ENCODE data around the gene CYB5D1.

The CYB5D1 gene

GRCh38 chr17:7846063-7846735, 11.6 kb upstream of the CYB5D1 start:
- H3K27me3 Mint-ChIP-seq = no peaks in the 10 kb centered on the region
- H3K9me3 Mint-ChIP-seq = no peaks in the 10 kb centered on the region
- H3K4me3 Mint-ChIP-seq = peak overlapping the region; percentile 91
- ATAC-seq (no peak), DNase-seq (no peak)
- H3K4me1 Mint-ChIP-seq = peaks cover 44% of the 10 kb centered on the region
- H3K27ac Mint-ChIP-seq = peak overlapping the region; percentile 82
- peaks cover 30% of the 10 kb centered on the region for H3K36me3 Mint-ChIP-seq (ENCODE audit: low read depth)

- Mint-ChIP-seq H3K4me1 (peaks cover 48% of the 10 kb centered on the region), H3K4me3 (peak overlapping the region; percentile 91), H3K36me3 (ENCODE audit: low read depth) (peaks cover 35% of the 10 kb centered on the region), H3K9me3 (no peaks in the 10 kb centered on the region), H3K27ac (peak overlapping the region; percentile 60), H3K27me3 (no peaks in the 10 kb centered on the region)
- DNase-seq (no peak), ATAC-seq (no peak)
Observed at GRCh38 chr17:7846765-7847661, 10.8 kb upstream of the CYB5D1 start.

- Mint-ChIP-seq H3K36me3 (ENCODE audit: low read depth) (peaks cover 45% of the 10 kb centered on the region), H3K4me3 (no peak overlapping the region), H3K27me3 (no peaks in the 10 kb centered on the region), H3K9me3 (no peaks in the 10 kb centered on the region), H3K27ac (no peak overlapping the region), H3K4me1 (peaks cover 54% of the 10 kb centered on the region)
- no peak for ATAC-seq
- DNase-seq = no peak
Observed at GRCh38 chr17:7848131-7848579, 9.6 kb upstream of the CYB5D1 start.

GRCh38 chr17:7848739-7849129, 9.1 kb upstream of the CYB5D1 start:
- no peak overlapping the region for H3K4me3 Mint-ChIP-seq
- no peak overlapping the region for H3K27ac Mint-ChIP-seq
- H3K4me1 Mint-ChIP-seq = peaks cover 53% of the 10 kb centered on the region
- no peak for ATAC-seq
- no peaks in the 10 kb centered on the region for H3K9me3 Mint-ChIP-seq
- peaks cover 46% of the 10 kb centered on the region for H3K36me3 Mint-ChIP-seq (ENCODE audit: low read depth)
- no peak for DNase-seq
- H3K27me3 Mint-ChIP-seq = no peaks in the 10 kb centered on the region

- Mint-ChIP-seq H3K27ac (no peak overlapping the region), H3K4me1 (peaks cover 55% of the 10 kb centered on the region), H3K4me3 (peak overlapping the region; percentile 43)
Observed at GRCh38 chr17:7849130-7849750, 8.6 kb upstream of the CYB5D1 start.

GRCh38 chr17:7849751-7850504, 7.9 kb upstream of the CYB5D1 start:
- Mint-ChIP-seq H3K36me3 (ENCODE audit: low read depth) (peaks cover 48% of the 10 kb centered on the region), H3K4me1 (peaks cover 53% of the 10 kb centered on the region), H3K9me3 (no peaks in the 10 kb centered on the region), H3K27ac (peak overlapping the region; percentile 46), H3K4me3 (peak overlapping the region; percentile 43), H3K27me3 (no peaks in the 10 kb centered on the region)
- no peak for DNase-seq
- no peak for ATAC-seq

More at GRCh38 chr17:7849130-7849750, 8.6 kb upstream of the CYB5D1 start:
- no peak for ATAC-seq
- no peaks in the 10 kb centered on the region for H3K27me3 Mint-ChIP-seq
- no peak for DNase-seq
- no peaks in the 10 kb centered on the region for H3K9me3 Mint-ChIP-seq
- H3K36me3 Mint-ChIP-seq (ENCODE audit: low read depth) = peaks cover 48% of the 10 kb centered on the region

- Mint-ChIP-seq H3K36me3 (ENCODE audit: low read depth) (peaks cover 48% of the 10 kb centered on the region), H3K27ac (peak overlapping the region; percentile 70), H3K4me3 (peak overlapping the region; percentile 74), H3K4me1 (peaks cover 53% of the 10 kb centered on the region), H3K27me3 (no peaks in the 10 kb centered on the region), H3K9me3 (no peaks in the 10 kb centered on the region)
- no peak for DNase-seq
- ATAC-seq = peak; percentile 3
Observed at GRCh38 chr17:7850701-7851437, 6.9 kb upstream of the CYB5D1 start.

GRCh38 chr17:7851438-7852261, 6.2 kb upstream of the CYB5D1 start:
- Mint-ChIP-seq H3K4me3 (peak overlapping the region; percentile 74), H3K9me3 (no peaks in the 10 kb centered on the region), H3K27ac (peak overlapping the region; percentile 70), H3K4me1 (peaks cover 46% of the 10 kb centered on the region), H3K36me3 (ENCODE audit: low read depth) (peaks cover 46% of the 10 kb centered on the region), H3K27me3 (no peaks in the 10 kb centered on the region)
- ATAC-seq (peak; percentile 80), DNase-seq (peak; percentile 96)

- DNase-seq = no peak
- Mint-ChIP-seq H3K4me1 (peaks cover 43% of the 10 kb centered on the region), H3K4me3 (peak overlapping the region; percentile 74), H3K36me3 (ENCODE audit: low read depth) (peaks cover 44% of the 10 kb centered on the region), H3K27ac (peak overlapping the region; percentile 56), H3K9me3 (no peaks in the 10 kb centered on the region), H3K27me3 (no peaks in the 10 kb centered on the region)
- no peak for ATAC-seq
Observed at GRCh38 chr17:7852262-7852670, 5.5 kb upstream of the CYB5D1 start.

- Mint-ChIP-seq H3K27ac (no peak overlapping the region), H3K4me3 (no peak overlapping the region), H3K27me3 (no peaks in the 10 kb centered on the region), H3K36me3 (ENCODE audit: low read depth) (peaks cover 43% of the 10 kb centered on the region), H3K4me1 (peaks cover 42% of the 10 kb centered on the region), H3K9me3 (no peaks in the 10 kb centered on the region)
- ATAC-seq = no peak
- no peak for DNase-seq
Observed at GRCh38 chr17:7852919-7853690, 4.7 kb upstream of the CYB5D1 start.

GRCh38 chr17:7853691-7854038, 4.1 kb upstream of the CYB5D1 start:
- Mint-ChIP-seq H3K4me3 (no peak overlapping the region), H3K9me3 (no peaks in the 10 kb centered on the region), H3K36me3 (ENCODE audit: low read depth) (peaks cover 41% of the 10 kb centered on the region), H3K4me1 (peaks cover 39% of the 10 kb centered on the region), H3K27ac (no peak overlapping the region), H3K27me3 (no peaks in the 10 kb centered on the region)
- ATAC-seq = no peak
- DNase-seq = no peak

- ATAC-seq = no peak
- Mint-ChIP-seq H3K4me3 (no peak overlapping the region), H3K27me3 (no peaks in the 10 kb centered on the region), H3K9me3 (no peaks in the 10 kb centered on the region), H3K4me1 (peaks cover 39% of the 10 kb centered on the region), H3K27ac (no peak overlapping the region), H3K36me3 (ENCODE audit: low read depth) (peaks cover 41% of the 10 kb centered on the region)
- DNase-seq = no peak
Observed at GRCh38 chr17:7854078-7854777, 3.6 kb upstream of the CYB5D1 start.
